Activated naive CD8-positive, alpha-beta T cell treated with anti-CD3 and anti-CD28 coated beads, Interleukin-2, amount 10 ng/mL, durations not matched to agents 7 days and 5 days (primary cell): ENCODE results near the gene HSD17B1. TPM values are rescaled to one million over a fixed set of nuclear protein-coding genes. Genes with fewer than 3 reads are reported as not detected.
A peak's percentile ranks its signal among the peaks of the same experiment; 100 is the strongest.

Experiments used
- ATAC-seq: fragments of 150-1000 bp; cut with Tn5 transposase; one replicate; pipeline ENCODE4 v1.10.0; 2021; ENCODE audit warnings: low read depth, moderate library complexity
- POLR2A ChIA-PET: fragments of 350-600 bp; sonication (Branson Sonifier 250); formaldehyde crosslinking; loops from one replicate; lab custom pipeline; 2021; ENCODE audit warnings: antibody characterized with exemption; lab: Charles Lee
- DNase-seq: peaks from one replicate; pipeline ENCODE4 v3.0.0; 2021
- H3K27ac Mint-ChIP-seq: one replicate; pipeline ENCODE4 v1.8.0; 2022; ENCODE audit warnings: mild to moderate bottlenecking, mixed read lengths
- H3K27me3 Mint-ChIP-seq: one replicate; pipeline ENCODE4 v1.8.0; 2022; ENCODE audit warnings: mild to moderate bottlenecking, moderate library complexity, mixed read lengths
- H3K36me3 Mint-ChIP-seq: one replicate; pipeline ENCODE4 v1.8.0; 2021; ENCODE audit warnings: mild to moderate bottlenecking, mixed read lengths
- H3K4me1 Mint-ChIP-seq: one replicate; pipeline ENCODE4 v1.8.0; 2021; ENCODE audit warnings: mixed read lengths
- H3K4me3 Mint-ChIP-seq: one replicate; pipeline ENCODE4 v1.8.0; 2022; ENCODE audit warnings: mild to moderate bottlenecking, moderate library complexity, mixed read lengths
- H3K9me3 Mint-ChIP-seq: one replicate; pipeline ENCODE4 v1.8.0; 2021; ENCODE audit warnings: mixed read lengths
- total RNA-seq, 2 experiments: library from RNA; stranded (reverse); gene quantifications; one replicate each; pipeline ENCODE4 v1.2.3, GENCODE V29; 2021

The HSD17B1 gene
- total RNA-seq, 2 experiments from 2014 or later = 1.2 TPM

GRCh38 chr17:42559075-42559474 is 6.4 kb downstream of the HSD17B1 start:
- Mint-ChIP-seq H3K9me3 (no peaks in the 10 kb centered on the region), H3K27ac (no peak overlapping the region), H3K4me1 (peaks cover 30% of the 10 kb centered on the region), H3K36me3 (peaks cover 6% of the 10 kb centered on the region), H3K27me3 (no peaks in the 10 kb centered on the region), H3K4me3 (no peak overlapping the region)
- POLR2A ChIA-PET = interaction anchor here (0.8 to 0.9 kb wide), 2 partner anchors 18 to 23 kb away, joined by 3 read pairs; partner anchors contain the start of gene NAGLU
- DNase-seq (no peak), ATAC-seq (no peak)

GRCh38 chr17:42560246-42560645 is 7.5 kb downstream of the HSD17B1 start:
- no peak for ATAC-seq
- H3K4me1 Mint-ChIP-seq = peaks cover 33% of the 10 kb centered on the region
- DNase-seq = no peak
- H3K4me3 Mint-ChIP-seq = peak overlapping the region; percentile 62
- no peaks in the 10 kb centered on the region for H3K9me3 Mint-ChIP-seq
- H3K27ac Mint-ChIP-seq = no peak overlapping the region
- POLR2A ChIA-PET = interaction anchor here (0.6 to 0.9 kb wide), 2 partner anchors 19 to 21 kb away, joined by 3 to 7 read pairs; no protein-coding TSS in a partner anchor
- H3K27me3 Mint-ChIP-seq = no peaks in the 10 kb centered on the region
- H3K36me3 Mint-ChIP-seq = peaks cover 4% of the 10 kb centered on the region

DNA sequence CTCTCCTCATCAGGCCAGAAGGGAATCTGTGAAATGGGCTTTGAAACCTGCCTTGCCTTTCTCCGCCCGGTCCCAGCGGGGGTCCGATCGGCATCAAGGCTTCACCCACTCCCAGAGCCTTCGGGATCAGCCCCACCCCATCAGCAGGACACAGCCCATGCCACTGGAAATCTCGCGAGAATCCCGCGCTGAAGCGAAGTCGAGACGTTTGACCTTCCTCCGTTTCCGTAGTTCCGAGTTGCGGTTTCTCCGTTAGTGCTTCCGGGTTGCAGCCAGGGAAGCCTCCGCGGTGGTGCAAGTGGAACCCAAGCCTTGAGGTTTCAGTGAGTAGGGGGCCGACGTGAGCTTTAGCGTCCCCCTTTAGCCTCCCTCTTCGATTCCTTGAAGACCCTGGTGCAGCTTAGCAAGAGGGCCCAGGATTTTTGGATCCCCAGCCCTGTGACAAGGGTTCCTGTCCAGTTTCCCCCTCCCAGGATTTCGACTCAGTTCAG is 9.2 kb downstream of the HSD17B1 start, which contains the start of gene COASY:
Gene COASY (plus strand): TSS at position 252 of the 491 bp plus-strand sequence. CDS start 475 bp downstream, outside the sequence.
- peak within 1 kb of the TSS; percentile 93 for H3K27ac Mint-ChIP-seq
- POLR2A ChIA-PET = interaction anchor here (2.2 kb wide), 1 partner anchor 16 kb away, joined by 7 read pairs; the partner anchor contains the start of gene PSMC3IP
- no peaks in the 10 kb centered on the region for H3K9me3 Mint-ChIP-seq
- H3K4me1 Mint-ChIP-seq = peaks cover 34% of the 10 kb centered on the region
- DNase-seq (peak; percentile 93), ATAC-seq (peak; percentile 61)
- H3K27me3 Mint-ChIP-seq = no peaks in the 10 kb centered on the region
- H3K36me3 Mint-ChIP-seq = peaks cover 7% of the 10 kb centered on the region
- peak within 1 kb of the TSS; percentile 92 for H3K4me3 Mint-ChIP-seq

DNA sequence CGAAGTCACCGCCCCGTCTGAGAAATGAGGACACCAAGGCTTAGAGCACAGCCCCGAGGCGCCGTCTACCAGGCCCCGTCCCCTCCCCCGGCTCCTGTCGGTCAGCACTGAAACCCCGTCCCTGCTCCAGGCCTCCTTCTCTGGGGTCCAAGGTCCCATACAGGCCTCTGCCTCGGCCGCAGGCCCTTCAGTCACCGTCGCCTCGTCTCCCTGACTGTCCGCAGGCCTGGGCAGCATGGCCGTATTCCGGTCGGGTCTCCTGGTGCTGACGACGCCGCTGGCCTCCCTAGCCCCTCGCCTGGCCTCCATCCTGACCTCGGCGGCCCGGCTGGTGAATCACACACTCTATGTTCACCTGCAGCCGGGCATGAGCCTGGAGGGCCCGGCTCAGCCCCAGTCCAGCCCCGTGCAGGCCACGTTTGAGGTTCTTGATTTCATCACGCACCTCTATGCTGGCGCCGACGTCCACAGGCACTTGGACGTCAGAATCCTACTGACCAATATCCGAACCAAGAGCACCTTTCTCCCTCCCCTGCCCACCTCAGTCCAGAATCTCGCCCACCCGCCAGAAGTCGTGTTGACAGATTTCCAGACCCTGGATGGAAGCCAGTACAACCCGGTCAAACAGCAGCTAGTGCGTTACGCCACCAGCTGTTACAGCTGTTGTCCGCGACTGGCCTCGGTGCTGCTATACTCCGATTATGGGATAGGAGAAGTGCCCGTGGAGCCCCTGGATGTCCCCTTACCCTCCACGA is 9.8 kb downstream of the HSD17B1 start:
- H3K36me3 Mint-ChIP-seq = peaks cover 9% of the 10 kb centered on the region
- no peaks in the 10 kb centered on the region for H3K27me3 Mint-ChIP-seq
- peaks cover 32% of the 10 kb centered on the region for H3K4me1 Mint-ChIP-seq
- H3K9me3 Mint-ChIP-seq = no peaks in the 10 kb centered on the region
- peak overlapping the region; percentile 92 for H3K4me3 Mint-ChIP-seq
- ATAC-seq = peak; percentile 7
- POLR2A ChIA-PET = interaction anchor here (0.5 to 2.2 kb wide), 3 partner anchors 13 to 237 kb away, joined by 3 to 7 read pairs (median 6); partner anchors contain the start of gene PSMC3IP
- H3K27ac Mint-ChIP-seq = peak overlapping the region; percentile 93
- no peak for DNase-seq

DNA sequence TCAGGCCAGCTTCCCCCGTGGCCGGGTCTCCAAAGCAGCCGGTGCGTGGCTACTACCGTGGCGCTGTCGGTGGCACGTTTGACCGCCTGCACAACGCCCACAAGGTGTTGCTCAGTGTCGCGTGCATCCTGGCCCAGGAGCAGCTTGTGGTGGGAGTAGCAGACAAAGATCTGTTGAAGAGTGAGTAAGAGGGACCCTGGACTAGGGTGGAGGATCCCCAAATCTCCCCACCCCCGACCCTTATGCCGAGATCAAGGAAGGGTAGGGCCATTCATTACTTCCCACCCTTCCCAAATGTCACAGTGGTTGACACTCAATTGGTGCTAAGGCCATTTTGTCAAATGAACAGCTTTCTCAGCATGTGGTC is 10.4 kb downstream of the HSD17B1 start:
- POLR2A ChIA-PET = interaction anchor here (0.5 to 2.2 kb wide), 4 partner anchors 9 to 237 kb away, joined by 3 to 7 read pairs (median 4); partner anchors contain the start of gene PSMC3IP
- Mint-ChIP-seq H3K27ac (peak overlapping the region; percentile 93), H3K4me3 (peak overlapping the region; percentile 92), H3K9me3 (no peaks in the 10 kb centered on the region), H3K36me3 (peaks cover 13% of the 10 kb centered on the region), H3K27me3 (no peaks in the 10 kb centered on the region), H3K4me1 (peaks cover 36% of the 10 kb centered on the region)
- no peak for DNase-seq
- ATAC-seq = no peak

GRCh38 chr17:42563543-42563942 is 10.8 kb downstream of the HSD17B1 start:
- Mint-ChIP-seq H3K9me3 (no peaks in the 10 kb centered on the region), H3K4me3 (peak overlapping the region; percentile 59), H3K4me1 (peaks cover 38% of the 10 kb centered on the region), H3K27me3 (no peaks in the 10 kb centered on the region), H3K36me3 (peaks cover 13% of the 10 kb centered on the region), H3K27ac (peak overlapping the region; percentile 79)
- ATAC-seq (no peak), DNase-seq (no peak)
- POLR2A ChIA-PET = interaction anchor here (0.5 to 2.2 kb wide), 4 partner anchors 9 to 236 kb away, joined by 3 to 7 read pairs (median 4); partner anchors contain the start of gene PSMC3IP

DNA sequence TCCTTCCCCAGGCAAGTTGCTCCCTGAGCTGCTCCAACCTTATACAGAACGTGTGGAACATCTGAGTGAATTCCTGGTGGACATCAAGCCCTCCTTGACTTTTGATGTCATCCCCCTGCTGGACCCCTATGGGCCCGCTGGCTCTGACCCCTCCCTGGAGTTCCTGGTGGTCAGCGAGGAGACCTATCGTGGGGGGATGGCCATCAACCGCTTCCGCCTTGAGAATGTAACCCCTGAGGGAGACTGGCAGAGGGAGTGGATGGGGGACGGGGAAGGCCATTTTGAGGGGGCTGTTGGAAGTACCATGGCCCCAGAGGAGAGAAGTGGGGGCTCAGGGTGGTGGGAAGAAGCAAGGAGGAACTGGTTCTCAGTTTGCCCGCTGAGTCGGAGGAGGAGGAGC is 11.2 kb downstream of the HSD17B1 start:
- POLR2A ChIA-PET = interaction anchor here (0.5 to 6.2 kb wide), 4 partner anchors 10 to 44 kb away, joined by 3 to 56 read pairs (median 7); partner anchors contain the start of gene PSMC3IP
- no peak for DNase-seq
- Mint-ChIP-seq H3K27ac (peak overlapping the region; percentile 79), H3K27me3 (no peaks in the 10 kb centered on the region), H3K9me3 (no peaks in the 10 kb centered on the region), H3K36me3 (peaks cover 15% of the 10 kb centered on the region), H3K4me3 (peak overlapping the region; percentile 59), H3K4me1 (peaks cover 40% of the 10 kb centered on the region)
- ATAC-seq = no peak

DNA sequence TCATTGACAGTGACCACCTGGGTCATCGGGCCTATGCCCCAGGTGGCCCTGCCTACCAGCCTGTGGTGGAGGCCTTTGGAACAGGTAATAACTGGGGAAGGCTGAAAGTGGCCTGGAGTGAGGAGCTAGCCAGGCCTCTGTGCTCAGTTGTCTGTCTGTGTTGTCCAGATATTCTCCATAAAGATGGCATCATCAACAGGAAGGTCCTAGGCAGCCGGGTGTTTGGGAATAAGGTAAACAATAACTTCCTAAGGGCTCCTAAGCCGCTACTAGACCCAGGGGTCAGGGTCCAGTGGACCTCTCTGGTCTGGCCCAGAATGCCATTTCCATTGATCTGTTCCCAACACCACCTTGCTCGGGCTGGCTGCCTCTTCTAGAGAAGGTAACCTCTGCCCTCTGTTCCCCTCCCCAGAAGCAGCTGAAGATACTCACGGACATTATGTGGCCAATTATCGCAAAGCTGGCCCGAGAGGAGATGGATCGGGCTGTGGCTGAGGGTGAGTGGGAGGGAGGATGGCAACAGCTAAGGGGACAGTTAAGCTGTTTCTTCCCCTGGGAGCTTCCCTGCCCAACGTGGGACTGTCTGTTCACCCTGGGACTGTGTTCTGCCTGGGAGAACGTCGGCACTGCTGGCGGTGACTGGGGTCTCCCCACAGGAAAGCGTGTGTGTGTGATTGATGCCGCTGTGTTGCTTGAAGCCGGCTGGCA is 12.2 kb downstream of the HSD17B1 start:
- peaks cover 40% of the 10 kb centered on the region for H3K4me1 Mint-ChIP-seq
- H3K36me3 Mint-ChIP-seq = peaks cover 15% of the 10 kb centered on the region
- H3K27ac Mint-ChIP-seq = no peak overlapping the region
- POLR2A ChIA-PET = interaction anchor here (0.5 to 6.2 kb wide), 3 partner anchors 12 to 43 kb away, joined by 3 to 56 read pairs (median 7); partner anchors contain the start of gene PSMC3IP
- peak overlapping the region; percentile 32 for H3K4me3 Mint-ChIP-seq
- H3K9me3 Mint-ChIP-seq = no peaks in the 10 kb centered on the region
- no peak for ATAC-seq
- no peaks in the 10 kb centered on the region for H3K27me3 Mint-ChIP-seq
- DNase-seq = no peak

- POLR2A ChIA-PET = interaction anchor here (0.5 to 6.2 kb wide), 3 partner anchors 11 to 33 kb away, joined by 3 to 56 read pairs (median 21); partner anchors contain the start of gene PSMC3IP
- Mint-ChIP-seq H3K9me3 (no peaks in the 10 kb centered on the region), H3K27me3 (no peaks in the 10 kb centered on the region), H3K4me3 (peak overlapping the region; percentile 97), H3K27ac (peak overlapping the region; percentile 98), H3K4me1 (peaks cover 37% of the 10 kb centered on the region), H3K36me3 (peaks cover 15% of the 10 kb centered on the region)
- DNase-seq = no peak
- no peak for ATAC-seq
Measured at GRCh38 chr17:42565523-42566214, 12.9 kb downstream of the HSD17B1 start.

DNA sequence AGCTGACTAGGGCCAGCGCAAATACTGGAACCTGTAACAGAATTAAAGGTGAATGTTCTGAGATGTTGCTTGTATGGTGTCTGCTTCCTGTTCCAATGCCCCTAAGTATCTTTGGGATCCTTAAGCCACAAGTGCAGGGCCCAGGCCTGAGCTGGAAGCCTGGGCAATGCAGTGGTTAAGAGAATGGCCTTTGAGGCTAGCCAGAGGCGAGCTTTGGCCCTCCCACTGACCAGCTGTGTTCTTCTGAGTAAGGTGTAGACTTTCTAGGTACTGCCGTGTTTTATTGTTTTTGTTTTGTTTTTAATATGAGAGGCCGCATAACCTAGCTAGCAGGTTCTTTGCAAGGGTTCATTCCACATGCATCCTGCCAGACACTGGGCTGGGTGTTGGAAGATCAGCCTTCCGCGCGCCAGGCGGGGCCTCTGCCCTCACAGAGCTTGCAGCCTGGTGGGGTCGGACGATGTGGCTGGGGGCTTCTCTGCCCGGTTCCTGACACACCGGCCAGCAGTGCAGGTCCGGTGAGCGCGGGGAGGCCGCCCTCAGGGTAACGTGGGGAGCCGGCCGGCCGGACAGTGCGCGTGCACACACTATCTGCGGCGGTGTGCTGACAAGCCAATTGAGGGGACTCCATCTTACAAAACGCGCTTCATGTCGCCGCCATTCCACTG is 13.6 kb downstream of the HSD17B1 start:
- Mint-ChIP-seq H3K36me3 (peaks cover 15% of the 10 kb centered on the region), H3K4me3 (peak overlapping the region; percentile 97), H3K27ac (peak overlapping the region; percentile 98), H3K9me3 (no peaks in the 10 kb centered on the region), H3K27me3 (no peaks in the 10 kb centered on the region), H3K4me1 (peaks cover 38% of the 10 kb centered on the region)
- no peak for DNase-seq
- no peak for ATAC-seq
- POLR2A ChIA-PET = interaction anchor here (1.2 to 6.2 kb wide), 8 partner anchors 11 to 144 kb away, joined by 3 to 56 read pairs (median 8); partner anchors contain the start of genes CAVIN1, NAGLU and PSMC3IP

GRCh38 chr17:42566883-42567573 is 14.3 kb downstream of the HSD17B1 start, which contains the start of gene MLX:
TSS of gene MLX (plus strand) at chr17:42567100. CDS start at chr17:42567125, 25 bp downstream.
- ATAC-seq = peak; percentile 74
- POLR2A ChIA-PET = interaction anchor here (0.6 to 6.2 kb wide), 19 partner anchors 9 to 431 kb away, joined by 3 to 56 read pairs (median 4); partner anchors contain the start of genes BECN1, CAVIN1, NAGLU and PSMC3IP
- Mint-ChIP-seq H3K9me3 (no peaks in the 10 kb centered on the region), H3K27me3 (no peaks in the 10 kb centered on the region), H3K4me3 (peak within 1 kb of the TSS; percentile 97), H3K36me3 (peaks cover 18% of the 10 kb centered on the region), H3K4me1 (peaks cover 35% of the 10 kb centered on the region), H3K27ac (peak within 1 kb of the TSS; percentile 98)
- peak; percentile 96 for DNase-seq
